ENCODE data around the gene SLC25A15. TPM values are rescaled to one million over a fixed set of nuclear protein-coding genes. Genes with fewer than 3 reads are reported as not detected.
"Not testable (repeated sequence)": the region's sequence is repeated elsewhere in the genome, so short reads cannot be mapped to it uniquely, and the experiment has no call there.

SLC25A15 gene
- total and polyA plus RNA-seq, 9 donors, result 10.3 to 16.7 (median 13.4) TPM

DNA sequence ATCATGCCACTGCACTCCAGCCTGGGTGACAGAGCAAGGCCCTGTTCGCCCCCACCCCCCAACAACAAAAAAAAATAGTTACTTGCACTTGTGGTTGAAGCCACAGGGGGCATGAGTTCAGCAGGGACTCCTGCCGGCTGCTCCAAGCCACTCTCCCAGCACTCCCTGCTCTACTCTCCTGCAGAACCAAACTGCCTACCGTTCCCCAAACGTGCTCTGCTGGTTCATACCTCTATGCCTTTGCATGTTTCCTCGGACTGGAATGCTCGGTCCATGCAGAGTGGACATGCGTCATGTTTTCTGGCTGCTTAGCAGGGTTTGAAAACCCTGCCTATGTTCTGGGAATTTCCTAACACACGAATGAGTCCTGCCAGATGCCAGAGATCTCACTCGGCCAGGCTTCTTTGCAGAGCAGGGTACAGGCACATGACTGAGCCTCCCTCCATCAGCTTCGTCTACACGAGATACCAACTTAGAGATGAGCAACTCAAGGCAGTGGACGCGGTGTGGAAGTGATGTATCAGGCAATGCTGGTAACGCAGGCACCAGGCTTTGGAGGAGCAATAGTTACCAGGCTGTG lies 8.5 kb upstream of the SLC25A15 start:
- DNase-seq, result no peak
- H3K27me3 ChIP-seq (ENCODE audit: control insufficient read depth, insufficient read depth, low read length), result no peaks in the 10 kb centered on the region
- 56% methylated on average over 10 of the region's 14 CpGs for WGBS (ENCODE audit: insufficient coverage)
- peaks cover 3% of the 10 kb centered on the region for H3K4me1 ChIP-seq (ENCODE audit: control insufficient read depth, insufficient read depth, low read length)
- no peak overlapping the region for H3K4me3 ChIP-seq (ENCODE audit: low read length)
- H3K9me3 ChIP-seq (replicated peaks; ENCODE audit: control insufficient read depth, low read depth, low read length), result no peaks in the 10 kb centered on the region
- no peak overlapping the region for H3K27ac ChIP-seq (ENCODE audit: low read length)
- H3K36me3 ChIP-seq (ENCODE audit: control insufficient read depth, insufficient read depth, low read length), result no peaks in the 10 kb centered on the region

DNA sequence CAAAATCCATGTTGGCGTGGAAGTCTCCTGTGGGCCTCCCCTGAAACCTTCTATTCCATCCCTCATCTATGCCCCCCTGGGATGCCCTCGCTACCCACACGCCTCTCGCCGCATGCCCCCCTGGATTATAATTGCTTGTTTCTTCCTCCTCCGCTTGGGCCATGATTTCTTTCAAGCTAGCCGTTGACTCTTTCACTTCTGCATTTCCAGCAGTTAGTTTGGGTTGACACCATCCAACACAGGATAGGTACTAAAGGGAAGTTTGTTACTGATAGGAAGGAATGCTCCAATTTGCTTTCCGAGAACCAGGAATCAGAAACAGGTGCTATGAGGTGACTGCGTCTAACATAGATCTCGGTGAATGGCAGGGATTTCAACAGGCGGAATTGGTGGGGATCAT lies 7.7 kb upstream of the SLC25A15 start:
- Histone ChIP-seq H3K4me3 (ENCODE audit: low read length) (no peak overlapping the region), H3K9me3 (replicated peaks; ENCODE audit: control insufficient read depth, low read depth, low read length) (no peaks in the 10 kb centered on the region), H3K36me3 (ENCODE audit: control insufficient read depth, insufficient read depth, low read length) (no peaks in the 10 kb centered on the region), H3K27ac (ENCODE audit: low read length) (no peak overlapping the region), H3K4me1 (ENCODE audit: control insufficient read depth, insufficient read depth, low read length) (peaks cover 3% of the 10 kb centered on the region), H3K27me3 (ENCODE audit: control insufficient read depth, insufficient read depth, low read length) (no peaks in the 10 kb centered on the region)
- DNase-seq, result peak; percentile 32
- 95% methylated on average over 7 of the region's 11 CpGs for WGBS (ENCODE audit: insufficient coverage)

DNA sequence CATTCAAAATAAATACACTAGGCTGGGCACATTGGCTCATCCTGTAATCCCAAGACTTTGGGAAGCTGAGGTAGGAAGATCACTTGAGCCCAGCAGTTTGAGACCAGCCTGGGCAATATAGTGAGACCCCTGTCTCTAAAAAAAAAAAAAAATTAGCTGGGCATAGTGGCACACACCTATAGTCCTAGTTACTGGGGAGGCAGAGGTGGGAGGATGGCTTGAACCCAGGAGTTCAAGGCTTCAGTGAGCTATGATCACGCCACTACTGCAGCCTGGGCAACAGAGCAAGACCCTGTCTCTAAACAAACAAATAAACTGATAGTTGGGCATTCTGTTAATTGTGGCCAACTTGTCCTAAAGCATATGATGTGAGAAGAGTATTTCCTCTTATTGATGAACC lies 6.4 kb upstream of the SLC25A15 start:
- not testable (repeated sequence) for DNase-seq; H3K27ac ChIP-seq (ENCODE audit: low read length); H3K36me3 ChIP-seq (ENCODE audit: control insufficient read depth, insufficient read depth, low read length); H3K4me1 ChIP-seq (ENCODE audit: control insufficient read depth, insufficient read depth, low read length); H3K9me3 ChIP-seq (replicated peaks; ENCODE audit: control insufficient read depth, low read depth, low read length); H3K4me3 ChIP-seq (ENCODE audit: low read length); H3K27me3 ChIP-seq (ENCODE audit: control insufficient read depth, insufficient read depth, low read length)
- no CpG with 5 or more reads among the region's 1 CpG for whole genome bisulfite sequencing (ENCODE audit: insufficient coverage)

DNA sequence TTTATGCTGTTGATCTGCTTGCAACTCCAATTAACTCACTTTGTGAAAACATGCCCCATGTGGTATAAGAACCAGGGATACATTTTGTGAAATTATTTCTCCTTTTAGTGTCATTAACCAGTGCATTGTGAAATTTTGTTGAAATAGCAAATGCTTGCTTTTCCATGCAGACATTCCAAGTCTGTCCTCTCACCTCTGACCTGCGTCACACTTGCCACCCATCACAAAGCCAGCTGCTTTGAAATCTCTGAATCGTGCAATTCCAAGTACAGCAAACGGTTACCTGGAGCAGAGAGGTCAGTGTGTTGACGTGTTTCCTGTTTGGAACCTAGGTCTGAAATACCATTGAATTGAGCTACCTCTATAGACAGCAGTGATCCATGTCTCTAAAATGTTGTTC lies 4.9 kb upstream of the SLC25A15 start:
- 70% methylated on average over 2 of the region's 4 CpGs for WGBS (ENCODE audit: insufficient coverage)
- H3K4me3 ChIP-seq (ENCODE audit: low read length), result no peak overlapping the region
- peaks cover 2% of the 10 kb centered on the region for H3K4me1 ChIP-seq (ENCODE audit: control insufficient read depth, insufficient read depth, low read length)
- H3K27me3 ChIP-seq (ENCODE audit: control insufficient read depth, insufficient read depth, low read length), result no peaks in the 10 kb centered on the region
- no peaks in the 10 kb centered on the region for H3K9me3 ChIP-seq (replicated peaks; ENCODE audit: control insufficient read depth, low read depth, low read length)
- no peak for DNase-seq
- no peaks in the 10 kb centered on the region for H3K36me3 ChIP-seq (ENCODE audit: control insufficient read depth, insufficient read depth, low read length)
- no peak overlapping the region for H3K27ac ChIP-seq (ENCODE audit: low read length)

DNA sequence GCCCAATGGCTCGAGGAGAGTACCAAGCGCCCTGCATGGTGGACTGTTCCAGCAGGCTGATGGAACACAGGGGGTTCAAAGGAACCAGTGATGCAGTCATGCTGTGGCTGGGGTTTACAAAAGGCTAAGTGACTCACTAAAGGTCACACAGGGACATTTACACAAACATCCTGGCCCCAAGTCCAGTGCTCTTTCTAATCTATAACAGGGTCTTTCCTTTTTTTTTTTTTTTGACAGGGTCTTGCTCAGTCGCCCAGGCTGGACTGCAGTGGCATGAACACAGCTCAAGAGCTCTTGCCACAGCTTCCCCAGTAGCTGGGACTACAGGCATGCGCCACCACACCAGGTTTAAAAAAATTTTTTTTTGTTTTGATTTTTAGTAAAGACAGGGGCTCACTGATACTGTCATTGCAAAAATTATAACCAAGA lies 2.8 kb upstream of the SLC25A15 start:
- Histone ChIP-seq H3K36me3 (ENCODE audit: control insufficient read depth, insufficient read depth, low read length) (no peaks in the 10 kb centered on the region), H3K4me1 (ENCODE audit: control insufficient read depth, insufficient read depth, low read length) (peaks cover 9% of the 10 kb centered on the region), H3K27me3 (ENCODE audit: control insufficient read depth, insufficient read depth, low read length) (no peaks in the 10 kb centered on the region), H3K27ac (ENCODE audit: low read length) (no peak overlapping the region), H3K4me3 (ENCODE audit: low read length) (no peak overlapping the region), H3K9me3 (replicated peaks; ENCODE audit: control insufficient read depth, low read depth, low read length) (no peaks in the 10 kb centered on the region)
- WGBS (ENCODE audit: insufficient coverage), result 83% methylated on average over 2 of the region's 4 CpGs
- DNase-seq, result no peak

DNA sequence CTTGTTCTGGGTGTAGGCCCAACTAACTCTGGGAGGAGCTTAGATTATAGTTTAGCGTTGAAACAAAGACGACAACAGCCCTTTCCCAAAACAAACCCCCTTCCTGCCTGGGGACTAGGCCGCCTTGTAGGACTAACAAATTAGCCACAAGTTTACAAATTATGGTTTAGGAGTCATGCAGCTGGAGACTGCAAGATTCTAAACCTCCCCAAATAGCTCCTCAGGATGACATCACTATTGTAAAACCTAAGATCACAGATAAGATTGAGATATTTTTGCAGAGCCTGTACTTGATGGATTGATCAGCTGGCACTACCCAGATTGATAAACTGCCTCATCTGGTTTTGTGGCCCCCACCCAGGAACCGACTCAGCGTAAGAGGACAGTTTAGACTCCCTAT lies 2.3 kb upstream of the SLC25A15 start:
- 100% methylated on average over 2 of the region's 5 CpGs for WGBS (ENCODE audit: insufficient coverage)
- no peak overlapping the region for H3K27ac ChIP-seq (ENCODE audit: low read length)

DNA sequence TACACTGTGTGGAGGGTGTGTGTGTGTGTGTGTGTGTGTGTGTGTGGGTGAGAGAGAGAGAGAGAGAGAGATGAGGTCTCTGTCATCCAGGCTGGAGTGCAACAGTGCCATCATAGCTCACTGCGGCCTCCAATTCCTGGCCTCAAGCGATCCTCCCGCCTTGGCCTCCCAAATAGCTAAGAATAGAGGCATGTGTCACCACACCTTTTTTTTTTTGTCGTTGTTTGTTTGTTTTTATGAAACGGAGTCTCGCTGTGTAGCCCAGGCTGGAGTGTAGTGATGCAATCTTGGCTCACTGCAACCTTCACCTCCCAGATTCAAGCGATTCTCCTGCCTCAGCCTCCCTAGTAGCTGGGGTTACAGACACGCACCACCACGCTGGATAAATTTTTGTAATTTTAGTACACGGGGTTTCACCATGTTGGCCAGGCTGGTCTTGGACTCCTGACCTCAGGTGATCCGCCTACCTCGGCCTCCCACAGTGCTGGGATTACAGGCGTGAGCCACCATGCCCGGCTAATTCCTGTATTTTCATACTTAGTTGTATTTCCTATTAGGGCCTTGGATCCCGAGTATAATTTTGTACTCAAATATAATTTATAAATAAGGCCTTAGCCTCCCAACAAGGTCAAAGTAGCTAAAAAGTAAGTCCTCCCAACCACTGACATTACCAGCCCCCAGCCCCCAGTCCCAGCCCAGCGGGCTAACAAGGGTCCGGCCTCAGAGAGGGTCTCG lies 704 bp upstream of the SLC25A15 start:
- H3K36me3 ChIP-seq (ENCODE audit: control insufficient read depth, insufficient read depth, low read length); DNase-seq; H3K27me3 ChIP-seq (ENCODE audit: control insufficient read depth, insufficient read depth, low read length); H3K4me1 ChIP-seq (ENCODE audit: control insufficient read depth, insufficient read depth, low read length); H3K9me3 ChIP-seq (replicated peaks; ENCODE audit: control insufficient read depth, low read depth, low read length): not testable (repeated sequence)
- WGBS (ENCODE audit: insufficient coverage), result 25% methylated on average over 4 of the region's 18 CpGs
- Histone ChIP-seq H3K4me3 (ENCODE audit: low read length) (peak overlapping the region; percentile 54), H3K27ac (ENCODE audit: low read length) (peak overlapping the region; percentile 82)

More for the DNA sequence above, 2.3 kb upstream of the SLC25A15 start:
- no peaks in the 10 kb centered on the region for H3K36me3 ChIP-seq (ENCODE audit: control insufficient read depth, insufficient read depth, low read length)
- H3K9me3 ChIP-seq (replicated peaks; ENCODE audit: control insufficient read depth, low read depth, low read length), result no peaks in the 10 kb centered on the region
- peaks cover 9% of the 10 kb centered on the region for H3K4me1 ChIP-seq (ENCODE audit: control insufficient read depth, insufficient read depth, low read length)
- DNase-seq, result no peak
- H3K4me3 ChIP-seq (ENCODE audit: low read length), result no peak overlapping the region
- no peaks in the 10 kb centered on the region for H3K27me3 ChIP-seq (ENCODE audit: control insufficient read depth, insufficient read depth, low read length)

DNA sequence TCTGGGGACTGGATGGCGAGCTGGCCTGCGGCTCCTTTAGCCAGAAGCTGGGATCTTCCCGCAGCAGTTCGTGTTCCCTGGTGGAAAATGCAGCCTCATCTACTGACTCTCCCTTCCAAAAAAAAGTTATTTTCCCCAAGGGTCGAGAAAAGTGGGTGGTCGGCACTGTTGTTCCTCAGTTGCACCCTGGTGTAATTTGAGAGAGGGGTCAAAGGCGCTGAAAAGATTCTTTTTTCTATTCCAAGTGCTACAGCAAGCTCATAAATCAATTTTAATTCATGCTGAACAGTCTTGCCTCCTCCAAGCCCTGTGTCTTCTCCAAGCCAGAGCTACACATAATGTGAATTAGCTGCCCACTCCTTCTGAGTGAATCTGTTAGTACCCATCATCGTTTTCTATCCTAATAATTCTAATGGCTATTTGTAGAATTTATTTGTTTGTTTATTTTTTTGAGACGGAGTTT lies 774 bp downstream of the SLC25A15 start:
- 0% methylated on average over 2 of the region's 9 CpGs for WGBS (ENCODE audit: insufficient coverage)
- Histone ChIP-seq H3K4me1 (ENCODE audit: control insufficient read depth, insufficient read depth, low read length) (peaks cover 9% of the 10 kb centered on the region), H3K36me3 (ENCODE audit: control insufficient read depth, insufficient read depth, low read length) (peaks cover 20% of the 10 kb centered on the region), H3K27me3 (ENCODE audit: control insufficient read depth, insufficient read depth, low read length) (no peaks in the 10 kb centered on the region), H3K27ac (ENCODE audit: low read length) (peak overlapping the region; percentile 79), H3K4me3 (ENCODE audit: low read length) (peak overlapping the region; percentile 54), H3K9me3 (replicated peaks; ENCODE audit: control insufficient read depth, low read depth, low read length) (no peaks in the 10 kb centered on the region)
- no peak for DNase-seq

DNA sequence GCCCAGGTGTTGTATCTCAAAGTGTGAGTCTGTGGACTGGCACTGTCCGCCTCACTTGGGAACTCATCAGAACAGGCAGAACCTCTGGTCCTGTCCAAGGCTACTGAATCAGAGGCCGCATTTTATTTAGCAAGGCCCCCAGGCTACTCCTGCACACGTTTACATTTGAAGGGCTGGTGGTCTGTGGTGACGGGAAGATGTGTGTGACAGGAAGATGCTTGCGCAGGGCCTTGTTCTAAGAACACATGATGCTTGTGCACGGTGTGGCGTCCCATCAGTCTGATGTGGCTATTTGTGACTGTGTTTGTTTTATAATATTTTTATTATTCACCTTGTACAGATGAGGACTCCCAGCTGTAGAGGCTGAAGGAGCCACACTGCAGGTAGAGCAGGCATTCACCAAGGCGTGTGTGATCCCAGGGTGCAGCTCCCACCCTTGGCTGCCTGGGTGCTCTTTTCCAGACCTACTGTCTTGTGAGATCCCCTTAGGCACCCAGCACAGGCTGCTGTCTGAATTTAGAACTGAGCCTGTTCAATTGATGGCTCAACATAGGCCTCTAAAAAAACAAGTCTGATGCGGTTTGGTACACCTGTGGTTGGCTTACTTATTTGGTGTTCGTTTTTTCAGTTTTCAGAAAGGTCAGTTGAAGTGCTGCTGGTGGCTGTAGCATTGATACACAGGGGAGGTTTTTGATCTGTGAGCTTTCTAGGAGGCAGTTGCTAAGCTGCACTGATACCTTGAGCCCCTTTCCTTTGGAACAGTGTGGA lies 3.1 kb downstream of the SLC25A15 start:
- Histone ChIP-seq H3K36me3 (ENCODE audit: control insufficient read depth, insufficient read depth, low read length) (peaks cover 28% of the 10 kb centered on the region), H3K4me3 (ENCODE audit: low read length) (no peak overlapping the region), H3K27me3 (ENCODE audit: control insufficient read depth, insufficient read depth, low read length) (no peaks in the 10 kb centered on the region), H3K9me3 (replicated peaks; ENCODE audit: control insufficient read depth, low read depth, low read length) (no peaks in the 10 kb centered on the region), H3K27ac (ENCODE audit: low read length) (no peak overlapping the region), H3K4me1 (ENCODE audit: control insufficient read depth, insufficient read depth, low read length) (peaks cover 9% of the 10 kb centered on the region)
- 86% methylated on average over 8 of the region's 10 CpGs for WGBS (ENCODE audit: insufficient coverage)
- DNase-seq, result no peak

DNA sequence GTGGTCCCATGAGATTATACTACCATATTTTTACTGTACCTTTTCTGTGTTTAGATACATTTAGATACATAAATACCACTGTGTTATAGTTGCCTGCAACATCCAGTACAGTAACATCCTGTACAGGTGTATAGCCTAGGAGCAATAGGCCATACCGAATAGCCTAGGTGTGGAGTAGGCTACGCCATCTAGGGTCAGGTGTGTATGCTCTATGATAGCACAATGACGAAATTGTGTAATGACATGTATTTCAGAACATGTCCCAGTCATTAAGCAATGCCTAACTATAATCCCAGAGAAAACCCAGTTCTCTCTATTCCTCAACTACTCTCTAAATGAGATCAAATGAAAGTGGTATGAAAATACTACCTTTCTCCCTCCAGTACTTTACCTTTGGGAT lies 3.9 kb downstream of the SLC25A15 start:
- Histone ChIP-seq H3K36me3 (ENCODE audit: control insufficient read depth, insufficient read depth, low read length) (peaks cover 28% of the 10 kb centered on the region), H3K4me3 (ENCODE audit: low read length) (no peak overlapping the region), H3K4me1 (ENCODE audit: control insufficient read depth, insufficient read depth, low read length) (peaks cover 9% of the 10 kb centered on the region), H3K27me3 (ENCODE audit: control insufficient read depth, insufficient read depth, low read length) (no peaks in the 10 kb centered on the region), H3K27ac (ENCODE audit: low read length) (no peak overlapping the region), H3K9me3 (replicated peaks; ENCODE audit: control insufficient read depth, low read depth, low read length) (no peaks in the 10 kb centered on the region)
- WGBS (ENCODE audit: insufficient coverage), result no CpG with 5 or more reads among the region's 3 CpGs
- DNase-seq, result no peak
